GM12878 (cell line): ENCODE measurements around the gene MS4A12. TPM values are rescaled to one million over a fixed set of nuclear protein-coding genes. Genes with fewer than 3 reads are reported as not detected.

Source experiments
- CBX3 ChIP-seq: fragments of 200-600 bp; sonication (generic); IDR thresholded peaks from 2 replicates; pipeline ENCODE4 v1.6.1; 2016; ENCODE audit warnings: low read depth, borderline replicate concordance
- CEBPZ ChIP-seq: fragments of 150-350 bp; IDR thresholded peaks from 2 replicates; pipeline ENCODE4 v1.6.1; 2016; ENCODE audit warnings: low read depth, low read length
- CTCF ChIP-seq, 3 experiments: IDR thresholded peaks in 2 of 3; conservative IDR thresholded peaks in 1 of 3; 2 replicates each; pipeline ENCODE4 v1.5.1; 2011; ENCODE audit warnings: low read depth in 3 of 3, low read length in 3 of 3, mild to moderate bottlenecking in 3 of 3, control low read depth in 2 of 3, moderate library complexity in 2 of 3, inconsistent platforms in 1 of 3, mixed read lengths in 1 of 3; ENCODE audit not compliant: control insufficient read depth in 2 of 3, insufficient read depth in 1 of 3; ENCODE audit errors: extremely low read depth in 1 of 3
- ELK1 ChIP-seq: IDR thresholded peaks from 2 replicates; pipeline ENCODE4 v1.6.1; 2012; ENCODE audit warnings: low read depth, low read length, improper control_type of control experiment
- EP300 ChIP-seq, 2 experiments: fragments of 150-350 bp in 1 of 2; IDR thresholded peaks; 2 replicates each; pipeline ENCODE4 v1.6.1; 2011 to 2012; ENCODE audit warnings: low read depth in 2 of 2, low read length in 2 of 2, borderline replicate concordance in 1 of 2, improper control_type of control experiment in 1 of 2, inconsistent platforms in 1 of 2; ENCODE audit not compliant: control insufficient read depth in 1 of 2
- HCFC1 ChIP-seq: fragments of 150-350 bp; IDR thresholded peaks from 2 replicates; pipeline ENCODE4 v1.6.1; 2014; ENCODE audit warnings: low read length
- IKZF2 ChIP-seq, 2 experiments: fragments of 450-650 bp; IDR thresholded peaks; 2 replicates each; pipeline ENCODE4 v1.6.1; 2017; ENCODE audit warnings: mild to moderate bottlenecking in 2 of 2, moderate library complexity in 2 of 2
- LARP7 ChIP-seq: fragments of 450-650 bp; IDR thresholded peaks from 2 replicates; pipeline ENCODE4 v1.6.1; 2017; ENCODE audit warnings: mild to moderate bottlenecking
- NR2C1 ChIP-seq: fragments of 450-650 bp; IDR thresholded peaks from 2 replicates; pipeline ENCODE4 v1.6.1; 2017; ENCODE audit warnings: antibody characterized with exemption, mild to moderate bottlenecking, moderate library complexity
- NR2F1 ChIP-seq: fragments of 450-650 bp; conservative IDR thresholded peaks from 2 replicates; pipeline ENCODE4 v1.6.1; 2017; ENCODE audit warnings: mild to moderate bottlenecking
- POLR2A ChIP-seq: IDR thresholded peaks from 2 replicates; pipeline ENCODE4 v1.6.1; 2011; ENCODE audit warnings: low read depth, mild to moderate bottlenecking, low read length
- POU2F2 ChIP-seq: IDR thresholded peaks from 3 replicates; pipeline ENCODE4 v1.6.1; 2011; ENCODE audit warnings: low read depth, mild to moderate bottlenecking, low read length, borderline replicate concordance
- PRDM15 ChIP-seq: fragments of 450-650 bp; formaldehyde crosslinking; IDR thresholded peaks from 2 replicates; pipeline ENCODE4 v1.4.0; 2020; ENCODE audit warnings: mild to moderate bottlenecking, moderate library complexity
- SREBF2 ChIP-seq: IDR thresholded peaks from 2 replicates; pipeline ENCODE4 v1.6.1; 2012; ENCODE audit warnings: mild to moderate bottlenecking, low read length
- TARDBP ChIP-seq: IDR thresholded peaks from 2 replicates; pipeline ENCODE4 v1.6.1; 2016; ENCODE audit warnings: borderline replicate concordance
- ZBTB11 ChIP-seq: fragments of 450-650 bp; formaldehyde crosslinking; IDR thresholded peaks from 2 replicates; pipeline ENCODE4 v1.5.0; 2022; ENCODE audit warnings: mild to moderate bottlenecking, missing genetic modification characterization
- ZZZ3 ChIP-seq: IDR thresholded peaks from 2 replicates; pipeline ENCODE4 v1.6.1; 2011; ENCODE audit warnings: low read depth; ENCODE audit not compliant: control insufficient read depth, insufficient read length
- polyA plus RNA-seq, 11 experiments: library from polyadenylated mRNA; depleted of rRNA in 4 of 11; unstranded in 6 of 11; stranded (reverse) in 5 of 11; fragments of >200 nt; fragmentation: Nextera tagmentation in 4 of 11; fragmentation: Illumina TruSeq in 1 of 11; extraction: Ambion mirVana in 4 of 11; extraction: Trizol in 1 of 11; gene quantifications; 1 replicate in 1 of 11; 2 replicates in 10 of 11; pipeline versions ENCODE4 v1.2.1 to v1.2.3, GENCODE V29; 2011 to 2016; ENCODE audit warnings: inconsistent platforms in 2 of 11, missing spikeins in 2 of 11, low read depth in 1 of 11
- total RNA-seq, 4 experiments: library from RNA; depleted of rRNA in 3 of 4; stranded (reverse); fragments of >200 nt in 3 of 4; fragmentation: Illumina TruSeq in 1 of 4; extraction: Trizol in 1 of 4; gene quantifications; 2 replicates each; pipeline versions ENCODE4 v1.2.1 to v1.2.3, GENCODE V29; 2013 to 2021

MS4A12 gene
- total and polyA plus RNA-seq, 10 of the 15 experiments (the other 5 are each of a cell fraction or from before 2014, with no cell fraction given) = 0.05 TPM; not detected in 9

GRCh38 chr11:60455531-60456042 is 37.0 kb upstream of the MS4A12 start, which contains the start of gene MS4A1 (continued):
- peak; percentile 81 for TF ChIP-seq NR2F1
- no peak for TF ChIP-seq ZZZ3
- peak; percentile 79; the same call in 1 of the 2 replicates for TF ChIP-seq TARDBP
- peak; percentile 41; the same call in 1 of the 2 replicates for TF ChIP-seq LARP7
- TF ChIP-seq ELK1 = no peak
- no peak for TF ChIP-seq CTCF (IDR thresholded peaks at IDR 0.05 in 2 of 3, conservative IDR thresholded peaks at IDR 0.05 in 1 of 3; ENCODE audit: control insufficient read depth in 2 of 3, extremely low read depth in 1 of 3, insufficient read depth in 1 of 3, low read depth in 3 of 3, low read length in 3 of 3)
- TF ChIP-seq POLR2A = peak; percentile 90
- TF ChIP-seq PRDM15 (CRISPR knock-in tag) = no peak
- no peak for TF ChIP-seq NR2C1
- peak; percentile 98 to 99 for TF ChIP-seq EP300 (IDR thresholded peaks at IDR 0.05; ENCODE audit: borderline replicate concordance in 1 of 2, control insufficient read depth in 1 of 2, low read depth in 2 of 2, low read length in 2 of 2)
- TF ChIP-seq CEBPZ = no peak
- TF ChIP-seq CBX3 = no peak
- TF ChIP-seq SREBF2 = no peak
- TF ChIP-seq POU2F2 = peak; percentile 85
- peak; percentile 36; the same call in 1 of the 2 replicates for TF ChIP-seq HCFC1
- TF ChIP-seq ZBTB11 (CRISPR knock-in tag) = no peak
- TF ChIP-seq IKZF2 (IDR thresholded peaks at IDR 0.05) = peak; percentile 87 to 94
